HCT116 (cell line): ENCODE data around the gene RNF207. TPM values are rescaled to one million over a fixed set of nuclear protein-coding genes. Genes with fewer than 3 reads are reported as not detected.

Experiments used
- ATAC-seq: fragments of 200-7000 bp; cut with Tn5 transposase; 2 replicates; pipeline ENCODE4 v1.9.1; 2020; ENCODE audit warnings: mild to moderate bottlenecking, moderate library complexity
- BruUV-seq: library from RNA; stranded (reverse); fragments of 400-500 nt; replicated peaks from 2 replicates; lab custom pipeline; 2021; lab: Mats Ljungman, UMichigan
- CTCF ChIA-PET: fragments of 300-600 bp; sonication (Branson Sonifier 250); formaldehyde crosslinking; loops from one replicate; lab custom pipeline; 2021; ENCODE audit warnings: antibody characterized with exemption; lab: Charles Lee
- POLR2A ChIA-PET: fragments of 300-600, 350-600 bp; sonication (Branson Sonifier 250); formaldehyde crosslinking; loops from one replicate; lab custom pipeline; 2021; ENCODE audit warnings: antibody characterized with exemption; lab: Charles Lee
- RAD21 ChIA-PET, 2 experiments: fragments of 300-600 bp; sonication (Branson Sonifier 250); formaldehyde crosslinking; loops; one replicate each; lab custom pipeline; 2023; ENCODE audit warnings: low total read pairs in 2 of 2; ENCODE audit not compliant: uncharacterized antibody in 2 of 2, unreplicated experiment in 2 of 2, low non-redundant PET in 1 of 2; lab: Charles Lee
- DNase-seq: peaks from one replicate; pipeline ENCODE4 v3.0.0-alpha.2; 2010; ENCODE audit warnings: low read depth, low spot score
- H2AFZ ChIP-seq: fragments of 200-600 bp; shearing (Covaris generic), sonication (generic); 2 replicates; pipeline ENCODE4 v1.6.1; 2017; ENCODE audit warnings: low read depth, mixed run types, mixed read lengths, antibody characterized with exemption, low read length; ENCODE audit not compliant: poor library complexity, severe bottlenecking
- H3K27ac ChIP-seq: 2 replicates; pipeline ENCODE4 v1.5.1; 2012; ENCODE audit warnings: low read depth, low read length
- H3K27me3 ChIP-seq: fragments of 200-600 bp; sonication (generic); 2 replicates; pipeline ENCODE4 v1.6.1; 2016; ENCODE audit warnings: mixed run types, low read length, mixed read lengths; ENCODE audit not compliant: insufficient read depth
- H3K36me3 ChIP-seq, 2 experiments: fragments of 200-500 bp in 1 of 2; fragments of 200-600 bp in 1 of 2; sonication (Bioruptor generic) in 1 of 2; sonication (generic) in 1 of 2; 2 replicates each; pipeline versions ENCODE4 v1.5.1 to v1.6.1; 2014 to 2016; ENCODE audit warnings: low read length in 2 of 2, inconsistent platforms in 1 of 2, mixed read lengths in 1 of 2, mixed run types in 1 of 2; ENCODE audit not compliant: insufficient read depth in 2 of 2, control insufficient read depth in 1 of 2
- H3K4me1 ChIP-seq, 2 experiments: fragments of 200-600 bp in 1 of 2; sonication (generic) in 1 of 2; 2 replicates each; pipeline versions ENCODE4 v1.5.1 to v1.6.1; 2012 to 2017; ENCODE audit warnings: low read length in 2 of 2, inconsistent platforms in 1 of 2, mild to moderate bottlenecking in 1 of 2, mixed read lengths in 1 of 2, mixed run types in 1 of 2, moderate library complexity in 1 of 2; ENCODE audit not compliant: insufficient read depth in 2 of 2, control insufficient read depth in 1 of 2
- H3K4me2 ChIP-seq: fragments of 200-600 bp; sonication (generic); 2 replicates; pipeline ENCODE4 v1.6.1; 2017; ENCODE audit warnings: mixed run types, low read length, mixed read lengths
- H3K4me3 ChIP-seq, 2 experiments: fragments of 200-600 bp in 1 of 2; sonication (generic) in 1 of 2; replicated peaks in 1 of 2; 2 replicates each; pipeline ENCODE4 v1.5.1; 2011 to 2016; ENCODE audit warnings: low read length in 2 of 2, control low read depth in 1 of 2, low read depth in 1 of 2, mild to moderate bottlenecking in 1 of 2, mixed read lengths in 1 of 2, mixed run types in 1 of 2
- H3K79me2 ChIP-seq: fragments of 200-600 bp; sonication (generic); 2 replicates; pipeline ENCODE4 v1.6.1; 2017; ENCODE audit warnings: mild to moderate bottlenecking, mixed run types, low read length, moderate library complexity, mixed read lengths; ENCODE audit not compliant: insufficient read depth
- H3K9ac ChIP-seq: fragments of 200-600 bp; sonication (generic); 2 replicates; pipeline ENCODE4 v1.6.1; 2016; ENCODE audit warnings: low read length, mixed read lengths
- H3K9me2 ChIP-seq: fragments of 200-600 bp; sonication (generic), shearing (Covaris generic); 2 replicates; pipeline ENCODE4 v1.6.1; 2017; ENCODE audit warnings: mixed run types, mild to moderate bottlenecking, moderate library complexity; ENCODE audit not compliant: insufficient read depth
- H3K9me3 ChIP-seq, 2 experiments: fragments of 200-500 bp in 1 of 2; fragments of 200-600 bp in 1 of 2; sonication (Bioruptor generic) in 1 of 2; sonication (generic) in 1 of 2; 2 replicates each; pipeline ENCODE4 v1.6.1; 2014 to 2017; ENCODE audit warnings: low read length in 2 of 2, mixed read lengths in 2 of 2, inconsistent platforms in 1 of 2, low read depth in 1 of 2, mild to moderate bottlenecking in 1 of 2, mixed run types in 1 of 2, moderate library complexity in 1 of 2; ENCODE audit not compliant: control insufficient read depth in 1 of 2, insufficient read depth in 1 of 2
- H4K20me1 ChIP-seq: fragments of 200-600 bp; sonication (generic), shearing (Covaris generic); 2 replicates; pipeline ENCODE4 v1.6.1; 2017; ENCODE audit warnings: mixed run types, mild to moderate bottlenecking, moderate library complexity; ENCODE audit not compliant: insufficient read depth
- CBX3 ChIP-seq: IDR thresholded peaks from 2 replicates; pipeline ENCODE4 v1.6.1; 2012; ENCODE audit warnings: low read depth
- CEBPB ChIP-seq: IDR thresholded peaks from 2 replicates; pipeline ENCODE4 v1.6.1; 2012; ENCODE audit warnings: low read depth
- EGR1 ChIP-seq: IDR thresholded peaks from 2 replicates; pipeline ENCODE4 v1.6.1; 2012; ENCODE audit warnings: low read depth
- EZH2 ChIP-seq: fragments of 200-600 bp; sonication (generic); IDR thresholded peaks from 2 replicates; pipeline ENCODE4 v1.6.1; 2017; ENCODE audit warnings: antibody characterized with exemption, mixed run types
- EZH2phosphoT487 ChIP-seq: fragments of 200-600 bp; IDR thresholded peaks from 2 replicates; pipeline ENCODE4 v1.6.1; 2018; ENCODE audit warnings: antibody characterized with exemption, borderline replicate concordance
- JUND ChIP-seq: IDR thresholded peaks from 2 replicates; pipeline ENCODE4 v1.6.1; 2012
- POLR2A ChIP-seq: IDR thresholded peaks from 2 replicates; pipeline ENCODE4 v1.7.0; 2011; ENCODE audit warnings: borderline replicate concordance; ENCODE audit not compliant: insufficient read depth, insufficient read length; ENCODE audit errors: extremely low read depth
- POLR2AphosphoS5 ChIP-seq: IDR thresholded peaks from 2 replicates; pipeline ENCODE4 v1.6.1; 2011; ENCODE audit warnings: mild to moderate bottlenecking, low read depth, low read length, moderate library complexity
- SIN3A ChIP-seq: IDR thresholded peaks from 2 replicates; pipeline ENCODE4 v1.6.1; 2012; ENCODE audit warnings: low read depth
- SP1 ChIP-seq: IDR thresholded peaks from 2 replicates; pipeline ENCODE4 v1.6.1; 2012; ENCODE audit warnings: low read depth
- SRF ChIP-seq: IDR thresholded peaks from 2 replicates; pipeline ENCODE4 v1.6.1; 2012; ENCODE audit warnings: low read depth
- TCF7L2 ChIP-seq: IDR thresholded peaks from 2 replicates; pipeline ENCODE4 v1.7.0; 2011; ENCODE audit warnings: borderline replicate concordance, inconsistent platforms; ENCODE audit not compliant: insufficient read depth, insufficient read length; ENCODE audit errors: extremely low read depth
- YY1 ChIP-seq: IDR thresholded peaks from 2 replicates; pipeline ENCODE4 v1.6.1; 2011; ENCODE audit warnings: low read length, low read depth, moderate library complexity, mild to moderate bottlenecking; ENCODE audit not compliant: insufficient replicate concordance; ENCODE audit errors: extremely low read depth
- ZFX ChIP-seq: fragments of 450-650 bp; IDR thresholded peaks from 2 replicates; pipeline ENCODE4 v1.6.1; 2017
- ZNF274 ChIP-seq: fragments of 200-500 bp; sonication (Bioruptor generic); IDR thresholded peaks from 2 replicates; pipeline ENCODE4 v1.6.1; 2014; ENCODE audit warnings: mild to moderate bottlenecking, low read depth, low read length, inconsistent platforms
- intact Hi-C: fragments of 100-400 bp; cut with micrococcal nuclease; formaldehyde crosslinking; loops from 2 replicates; pipeline ENCODE4 v1.10.0; 2022
- total RNA-seq: library from RNA; stranded (reverse); gene quantifications from one replicate; pipeline ENCODE4 v1.2.1, GENCODE V29; 2021; ENCODE audit not compliant: unreplicated experiment
- TF ChIP-seq, protein P1 (sequence below): IDR thresholded peaks from 2 replicates; pipeline ENCODE4 v1.6.1; 2012
- TF ChIP-seq, protein P2 (sequence below): IDR thresholded peaks from 2 replicates; pipeline ENCODE4 v1.6.1; 2012; ENCODE audit warnings: low read depth
- TF ChIP-seq, protein P3 (sequence below): IDR thresholded peaks from 2 replicates; pipeline ENCODE4 v1.6.1; 2011; ENCODE audit warnings: mild to moderate bottlenecking, low read length, moderate library complexity; ENCODE audit not compliant: insufficient replicate concordance; ENCODE audit errors: extremely low read depth
- TF ChIP-seq, protein P4 (sequence below): IDR thresholded peaks from 2 replicates; pipeline ENCODE4 v1.6.1; 2012
- TF ChIP-seq, protein P5 (sequence below), 3 experiments: fragments of 200-600 bp in 1 of 3; sonication (generic) in 1 of 3; IDR thresholded peaks in 2 of 3; conservative IDR thresholded peaks in 1 of 3; 2 replicates each; pipeline ENCODE4 v1.5.1; 2012 to 2017; ENCODE audit warnings: low read depth in 2 of 3, low read length in 2 of 3, antibody characterized with exemption in 1 of 3, borderline replicate concordance in 1 of 3, control low read depth in 1 of 3, mild to moderate bottlenecking in 1 of 3, mixed read lengths in 1 of 3, mixed run types in 1 of 3, moderate library complexity in 1 of 3; ENCODE audit not compliant: insufficient read depth in 1 of 3

Gene RNF207
- total RNA-seq, 1 experiment from 2014 or later = 61.2 TPM

DNA sequence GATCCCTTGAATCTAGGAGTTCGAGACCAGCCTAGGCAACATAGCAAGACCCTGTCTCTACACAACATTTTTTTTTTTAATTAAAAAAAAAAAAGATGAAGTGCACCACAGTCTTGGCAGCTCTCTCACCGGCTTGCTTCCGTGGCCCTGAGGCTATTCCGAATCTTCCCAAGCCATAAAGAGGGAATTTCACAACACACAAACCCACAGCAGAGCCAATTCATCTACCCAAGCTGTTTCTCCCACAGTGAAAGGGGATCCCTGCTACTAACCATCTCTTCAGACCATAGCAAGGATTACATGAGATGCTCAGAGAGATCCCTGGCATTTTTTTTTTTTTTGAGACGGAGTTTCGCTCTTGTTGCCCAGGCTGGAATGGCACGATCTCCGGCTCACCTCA lies 17.5 kb upstream of the RNF207 start:
- ChIA-PET RAD21 (no interaction called here), CTCF (interaction anchor here (0.7 kb wide), 1 partner anchor 17 kb away, joined by 3 read pairs; no protein-coding TSS in a partner anchor), POLR2A (no interaction called here)
- H4K20me1 ChIP-seq = peaks cover 33% of the 10 kb centered on the region; the same call in 1 of the 2 replicates
- H3K9me3 ChIP-seq = no peaks in the 10 kb centered on the region
- TF ChIP-seq, protein P1, sequence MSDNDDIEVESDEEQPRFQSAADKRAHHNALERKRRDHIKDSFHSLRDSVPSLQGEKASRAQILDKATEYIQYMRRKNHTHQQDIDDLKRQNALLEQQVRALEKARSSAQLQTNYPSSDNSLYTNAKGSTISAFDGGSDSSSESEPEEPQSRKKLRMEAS = no peak
- TF ChIP-seq SP1 (no peak), CBX3 (no peak), POLR2AphosphoS5 (no peak), ZFX (no peak), SRF (no peak), EZH2phosphoT487 (no peak), SIN3A (no peak), YY1 (no peak), POLR2A (no peak), EZH2 (no peak), EGR1 (no peak), JUND (no peak), ZNF274 (no peak), CEBPB (no peak), TCF7L2 (no peak)
- TF ChIP-seq, protein P2, sequence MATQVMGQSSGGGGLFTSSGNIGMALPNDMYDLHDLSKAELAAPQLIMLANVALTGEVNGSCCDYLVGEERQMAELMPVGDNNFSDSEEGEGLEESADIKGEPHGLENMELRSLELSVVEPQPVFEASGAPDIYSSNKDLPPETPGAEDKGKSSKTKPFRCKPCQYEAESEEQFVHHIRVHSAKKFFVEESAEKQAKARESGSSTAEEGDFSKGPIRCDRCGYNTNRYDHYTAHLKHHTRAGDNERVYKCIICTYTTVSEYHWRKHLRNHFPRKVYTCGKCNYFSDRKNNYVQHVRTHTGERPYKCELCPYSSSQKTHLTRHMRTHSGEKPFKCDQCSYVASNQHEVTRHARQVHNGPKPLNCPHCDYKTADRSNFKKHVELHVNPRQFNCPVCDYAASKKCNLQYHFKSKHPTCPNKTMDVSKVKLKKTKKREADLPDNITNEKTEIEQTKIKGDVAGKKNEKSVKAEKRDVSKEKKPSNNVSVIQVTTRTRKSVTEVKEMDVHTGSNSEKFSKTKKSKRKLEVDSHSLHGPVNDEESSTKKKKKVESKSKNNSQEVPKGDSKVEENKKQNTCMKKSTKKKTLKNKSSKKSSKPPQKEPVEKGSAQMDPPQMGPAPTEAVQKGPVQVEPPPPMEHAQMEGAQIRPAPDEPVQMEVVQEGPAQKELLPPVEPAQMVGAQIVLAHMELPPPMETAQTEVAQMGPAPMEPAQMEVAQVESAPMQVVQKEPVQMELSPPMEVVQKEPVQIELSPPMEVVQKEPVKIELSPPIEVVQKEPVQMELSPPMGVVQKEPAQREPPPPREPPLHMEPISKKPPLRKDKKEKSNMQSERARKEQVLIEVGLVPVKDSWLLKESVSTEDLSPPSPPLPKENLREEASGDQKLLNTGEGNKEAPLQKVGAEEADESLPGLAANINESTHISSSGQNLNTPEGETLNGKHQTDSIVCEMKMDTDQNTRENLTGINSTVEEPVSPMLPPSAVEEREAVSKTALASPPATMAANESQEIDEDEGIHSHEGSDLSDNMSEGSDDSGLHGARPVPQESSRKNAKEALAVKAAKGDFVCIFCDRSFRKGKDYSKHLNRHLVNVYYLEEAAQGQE = no peak
- TF ChIP-seq, protein P3, sequence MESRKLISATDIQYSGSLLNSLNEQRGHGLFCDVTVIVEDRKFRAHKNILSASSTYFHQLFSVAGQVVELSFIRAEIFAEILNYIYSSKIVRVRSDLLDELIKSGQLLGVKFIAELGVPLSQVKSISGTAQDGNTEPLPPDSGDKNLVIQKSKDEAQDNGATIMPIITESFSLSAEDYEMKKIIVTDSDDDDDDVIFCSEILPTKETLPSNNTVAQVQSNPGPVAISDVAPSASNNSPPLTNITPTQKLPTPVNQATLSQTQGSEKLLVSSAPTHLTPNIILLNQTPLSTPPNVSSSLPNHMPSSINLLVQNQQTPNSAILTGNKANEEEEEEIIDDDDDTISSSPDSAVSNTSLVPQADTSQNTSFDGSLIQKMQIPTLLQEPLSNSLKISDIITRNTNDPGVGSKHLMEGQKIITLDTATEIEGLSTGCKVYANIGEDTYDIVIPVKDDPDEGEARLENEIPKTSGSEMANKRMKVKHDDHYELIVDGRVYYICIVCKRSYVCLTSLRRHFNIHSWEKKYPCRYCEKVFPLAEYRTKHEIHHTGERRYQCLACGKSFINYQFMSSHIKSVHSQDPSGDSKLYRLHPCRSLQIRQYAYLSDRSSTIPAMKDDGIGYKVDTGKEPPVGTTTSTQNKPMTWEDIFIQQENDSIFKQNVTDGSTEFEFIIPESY = no peak
- TF ChIP-seq, protein P4, sequence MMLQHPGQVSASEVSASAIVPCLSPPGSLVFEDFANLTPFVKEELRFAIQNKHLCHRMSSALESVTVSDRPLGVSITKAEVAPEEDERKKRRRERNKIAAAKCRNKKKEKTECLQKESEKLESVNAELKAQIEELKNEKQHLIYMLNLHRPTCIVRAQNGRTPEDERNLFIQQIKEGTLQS = no peak
- TF ChIP-seq, protein P5, sequence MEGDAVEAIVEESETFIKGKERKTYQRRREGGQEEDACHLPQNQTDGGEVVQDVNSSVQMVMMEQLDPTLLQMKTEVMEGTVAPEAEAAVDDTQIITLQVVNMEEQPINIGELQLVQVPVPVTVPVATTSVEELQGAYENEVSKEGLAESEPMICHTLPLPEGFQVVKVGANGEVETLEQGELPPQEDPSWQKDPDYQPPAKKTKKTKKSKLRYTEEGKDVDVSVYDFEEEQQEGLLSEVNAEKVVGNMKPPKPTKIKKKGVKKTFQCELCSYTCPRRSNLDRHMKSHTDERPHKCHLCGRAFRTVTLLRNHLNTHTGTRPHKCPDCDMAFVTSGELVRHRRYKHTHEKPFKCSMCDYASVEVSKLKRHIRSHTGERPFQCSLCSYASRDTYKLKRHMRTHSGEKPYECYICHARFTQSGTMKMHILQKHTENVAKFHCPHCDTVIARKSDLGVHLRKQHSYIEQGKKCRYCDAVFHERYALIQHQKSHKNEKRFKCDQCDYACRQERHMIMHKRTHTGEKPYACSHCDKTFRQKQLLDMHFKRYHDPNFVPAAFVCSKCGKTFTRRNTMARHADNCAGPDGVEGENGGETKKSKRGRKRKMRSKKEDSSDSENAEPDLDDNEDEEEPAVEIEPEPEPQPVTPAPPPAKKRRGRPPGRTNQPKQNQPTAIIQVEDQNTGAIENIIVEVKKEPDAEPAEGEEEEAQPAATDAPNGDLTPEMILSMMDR (IDR thresholded peaks at IDR 0.05 in 2 of 3, conservative IDR thresholded peaks at IDR 0.05 in 1 of 3; ENCODE audit: borderline replicate concordance in 1 of 3, insufficient read depth in 1 of 3, low read depth in 2 of 3, low read length in 2 of 3) = no peak
- H3K27ac ChIP-seq = no peak overlapping the region
- no peaks in the 10 kb centered on the region for H3K27me3 ChIP-seq
- no peak overlapping the region for H3K4me2 ChIP-seq
- H3K4me1 ChIP-seq = peaks cover 4 to 8% of the 10 kb centered on the region in 2 experiments
- no peak overlapping the region for H3K9ac ChIP-seq
- H2AFZ ChIP-seq = no peak overlapping the region
- H3K36me3 ChIP-seq = peaks cover 40 to 59% of the 10 kb centered on the region in 2 experiments
- no peak overlapping the region for H3K4me3 ChIP-seq
- ATAC-seq = no peak
- no TSS peak for BruUV-seq
- H3K9me2 ChIP-seq = no peaks in the 10 kb centered on the region
- DNase-seq = no peak
- intact Hi-C loops = no loop called here
- peaks cover 74% of the 10 kb centered on the region for H3K79me2 ChIP-seq
